Calu3 (cell line): ENCODE results near the gene INSL3. TPM values are rescaled to one million over a fixed set of nuclear protein-coding genes. Genes with fewer than 3 reads are reported as not detected.

Experiments
- BruUV-seq: library from RNA; stranded (reverse); fragments of 400-500 nt; replicated peaks from 2 replicates; lab custom pipeline; 2021; lab: Mats Ljungman, UMichigan
- CTCF ChIA-PET: fragments of 300-600 bp; sonication (Branson Sonifier 250); formaldehyde crosslinking; loops from one replicate; lab custom pipeline; 2022; ENCODE audit warnings: antibody characterized with exemption; lab: Charles Lee
- DNase-seq: peaks from one replicate; pipeline ENCODE4 v3.0.0; 2022
- H3K27ac Mint-ChIP-seq: one replicate; pipeline ENCODE4 v1.8.0; 2022; ENCODE audit warnings: mixed read lengths; ENCODE audit not compliant: unreplicated experiment
- H3K27me3 Mint-ChIP-seq: one replicate; pipeline ENCODE4 v1.8.0; 2022; ENCODE audit warnings: mixed read lengths; ENCODE audit not compliant: unreplicated experiment
- H3K36me3 Mint-ChIP-seq: one replicate; pipeline ENCODE4 v1.8.0; 2022; ENCODE audit warnings: mild to moderate bottlenecking, moderate library complexity, mixed read lengths; ENCODE audit not compliant: insufficient read depth, unreplicated experiment
- H3K4me1 Mint-ChIP-seq: one replicate; pipeline ENCODE4 v1.8.0; 2022; ENCODE audit warnings: mild to moderate bottlenecking, low read depth, mixed read lengths; ENCODE audit not compliant: unreplicated experiment
- H3K4me3 Mint-ChIP-seq: one replicate; pipeline ENCODE4 v1.8.0; 2022; ENCODE audit warnings: mild to moderate bottlenecking, low read depth, moderate library complexity, mixed read lengths; ENCODE audit not compliant: unreplicated experiment
- H3K9me3 Mint-ChIP-seq: one replicate; pipeline ENCODE4 v1.8.0; 2022; ENCODE audit warnings: low read depth, mixed read lengths; ENCODE audit not compliant: unreplicated experiment
- intact Hi-C: fragments of 100-400 bp; cut with micrococcal nuclease; formaldehyde crosslinking; loops from one replicate; pipeline ENCODE4 v1.10.0; 2022; ENCODE audit not compliant: unreplicated experiment
- total RNA-seq: library from RNA; stranded (reverse); gene quantifications from 2 replicates; pipeline ENCODE4 v1.2.3, GENCODE V29; 2022
- TF ChIP-seq, protein P1 (sequence below): fragments of 200-600 bp; IDR thresholded peaks from one replicate; pipeline ENCODE4 v1.8.0; 2022; ENCODE audit warnings: antibody characterized with exemption; ENCODE audit not compliant: unreplicated experiment

The INSL3 gene
- total RNA-seq, 1 experiment from 2014 or later: not detected

DNA sequence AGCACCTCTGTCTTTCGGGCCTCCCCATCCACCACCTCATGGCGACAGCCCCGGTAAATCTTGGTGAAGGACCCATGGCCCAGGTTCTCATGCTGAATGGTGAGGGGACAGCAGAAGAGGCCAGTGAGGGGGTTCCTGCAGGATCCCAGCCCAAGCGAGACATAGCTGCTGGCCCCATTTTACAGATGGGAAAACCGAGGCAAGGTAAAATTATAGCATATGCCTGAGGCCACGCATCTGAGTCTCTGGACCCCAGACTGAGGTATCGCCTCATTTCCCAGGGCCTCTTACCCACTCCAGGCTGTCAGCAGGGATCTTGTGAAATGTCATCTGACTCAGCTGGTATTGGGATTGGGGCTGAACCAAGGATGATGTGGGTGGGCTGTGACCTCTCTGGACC, 16.7 kb upstream of the INSL3 start:
- peaks cover 17% of the 10 kb centered on the region for H3K27me3 Mint-ChIP-seq
- BruUV-seq: no TSS peak
- no peaks in the 10 kb centered on the region for H3K4me1 Mint-ChIP-seq
- no peak for DNase-seq
- CTCF ChIA-PET: no interaction called here
- H3K27ac Mint-ChIP-seq: no peak overlapping the region
- H3K9me3 Mint-ChIP-seq: no peaks in the 10 kb centered on the region
- H3K36me3 Mint-ChIP-seq: no peaks in the 10 kb centered on the region
- no peak overlapping the region for H3K4me3 Mint-ChIP-seq
- TF ChIP-seq, protein P1, sequence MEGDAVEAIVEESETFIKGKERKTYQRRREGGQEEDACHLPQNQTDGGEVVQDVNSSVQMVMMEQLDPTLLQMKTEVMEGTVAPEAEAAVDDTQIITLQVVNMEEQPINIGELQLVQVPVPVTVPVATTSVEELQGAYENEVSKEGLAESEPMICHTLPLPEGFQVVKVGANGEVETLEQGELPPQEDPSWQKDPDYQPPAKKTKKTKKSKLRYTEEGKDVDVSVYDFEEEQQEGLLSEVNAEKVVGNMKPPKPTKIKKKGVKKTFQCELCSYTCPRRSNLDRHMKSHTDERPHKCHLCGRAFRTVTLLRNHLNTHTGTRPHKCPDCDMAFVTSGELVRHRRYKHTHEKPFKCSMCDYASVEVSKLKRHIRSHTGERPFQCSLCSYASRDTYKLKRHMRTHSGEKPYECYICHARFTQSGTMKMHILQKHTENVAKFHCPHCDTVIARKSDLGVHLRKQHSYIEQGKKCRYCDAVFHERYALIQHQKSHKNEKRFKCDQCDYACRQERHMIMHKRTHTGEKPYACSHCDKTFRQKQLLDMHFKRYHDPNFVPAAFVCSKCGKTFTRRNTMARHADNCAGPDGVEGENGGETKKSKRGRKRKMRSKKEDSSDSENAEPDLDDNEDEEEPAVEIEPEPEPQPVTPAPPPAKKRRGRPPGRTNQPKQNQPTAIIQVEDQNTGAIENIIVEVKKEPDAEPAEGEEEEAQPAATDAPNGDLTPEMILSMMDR: no peak
- intact Hi-C loops: no loop called here

DNA sequence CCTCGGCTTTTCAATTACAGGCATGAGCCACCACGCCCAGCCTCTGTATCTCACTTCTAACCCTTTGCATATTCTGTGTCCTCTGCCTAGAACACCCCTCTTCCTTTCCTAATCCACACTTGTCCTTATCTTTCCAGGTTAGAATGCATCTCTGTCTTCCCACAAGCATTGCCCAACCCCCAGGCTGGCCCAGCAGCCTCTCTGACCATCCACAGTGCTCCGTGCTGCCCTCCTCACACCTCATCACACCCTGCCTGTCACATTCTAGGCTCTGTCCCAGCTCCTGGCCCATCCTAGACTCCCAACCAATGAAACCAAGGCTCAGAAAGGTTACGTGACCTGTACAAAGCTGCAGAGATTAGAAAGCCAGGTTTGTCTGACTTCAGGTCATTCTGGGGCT, 15.2 kb upstream of the INSL3 start:
- no peak for DNase-seq
- H3K27me3 Mint-ChIP-seq: peaks cover 17% of the 10 kb centered on the region
- H3K27ac Mint-ChIP-seq: no peak overlapping the region
- no peaks in the 10 kb centered on the region for H3K4me1 Mint-ChIP-seq
- no TSS peak for BruUV-seq
- TF ChIP-seq, protein P1: no peak
- CTCF ChIA-PET: no interaction called here
- intact Hi-C loops: no loop called here
- H3K4me3 Mint-ChIP-seq: no peak overlapping the region
- H3K36me3 Mint-ChIP-seq: no peaks in the 10 kb centered on the region
- no peaks in the 10 kb centered on the region for H3K9me3 Mint-ChIP-seq

DNA sequence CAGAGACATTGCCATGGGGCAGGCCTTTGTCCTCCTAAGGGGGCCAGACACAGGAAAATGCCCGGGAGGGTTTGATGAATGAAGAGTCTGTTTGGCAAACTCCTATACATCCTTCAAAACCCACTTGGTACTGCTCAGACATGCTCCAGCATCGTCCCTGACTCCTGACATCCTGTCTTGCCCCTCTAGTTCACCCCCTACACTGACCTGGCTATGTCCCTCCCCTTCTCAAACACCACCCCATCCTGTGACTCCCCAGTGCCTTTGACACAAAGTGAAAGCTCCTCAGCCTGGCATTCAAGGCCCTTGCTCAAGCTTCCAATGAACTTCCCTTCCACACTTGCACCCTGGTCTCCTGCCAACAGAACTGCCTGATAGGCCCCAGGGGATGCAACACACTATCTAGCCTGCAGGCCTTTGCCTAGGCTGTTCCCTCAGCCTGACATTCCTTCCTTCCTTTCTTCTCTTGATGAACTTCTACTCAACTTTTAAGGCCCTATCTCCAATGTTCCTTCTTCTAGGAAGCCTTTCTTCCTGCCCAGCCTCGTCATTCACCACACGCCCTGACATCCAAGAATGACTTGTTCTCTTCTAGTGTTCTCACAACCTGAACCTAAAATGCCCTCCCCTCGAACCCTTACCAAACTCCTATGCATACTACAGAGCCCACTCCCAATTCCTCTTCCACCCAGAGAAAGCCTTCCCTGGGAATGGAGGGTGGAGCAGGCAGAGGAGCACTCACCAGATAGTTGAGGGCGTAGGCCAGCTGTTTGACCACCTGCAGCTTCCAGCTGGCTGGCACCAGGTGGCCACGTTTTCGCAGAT, 14.1 kb upstream of the INSL3 start:
- no peak overlapping the region for H3K4me3 Mint-ChIP-seq
- BruUV-seq: no TSS peak
- H3K9me3 Mint-ChIP-seq: no peaks in the 10 kb centered on the region
- CTCF ChIA-PET: no interaction called here
- H3K27me3 Mint-ChIP-seq: peaks cover 17% of the 10 kb centered on the region
- TF ChIP-seq, protein P1: no peak
- no peaks in the 10 kb centered on the region for H3K36me3 Mint-ChIP-seq
- intact Hi-C loops: no loop called here
- no peak overlapping the region for H3K27ac Mint-ChIP-seq
- H3K4me1 Mint-ChIP-seq: no peaks in the 10 kb centered on the region
- no peak for DNase-seq

DNA sequence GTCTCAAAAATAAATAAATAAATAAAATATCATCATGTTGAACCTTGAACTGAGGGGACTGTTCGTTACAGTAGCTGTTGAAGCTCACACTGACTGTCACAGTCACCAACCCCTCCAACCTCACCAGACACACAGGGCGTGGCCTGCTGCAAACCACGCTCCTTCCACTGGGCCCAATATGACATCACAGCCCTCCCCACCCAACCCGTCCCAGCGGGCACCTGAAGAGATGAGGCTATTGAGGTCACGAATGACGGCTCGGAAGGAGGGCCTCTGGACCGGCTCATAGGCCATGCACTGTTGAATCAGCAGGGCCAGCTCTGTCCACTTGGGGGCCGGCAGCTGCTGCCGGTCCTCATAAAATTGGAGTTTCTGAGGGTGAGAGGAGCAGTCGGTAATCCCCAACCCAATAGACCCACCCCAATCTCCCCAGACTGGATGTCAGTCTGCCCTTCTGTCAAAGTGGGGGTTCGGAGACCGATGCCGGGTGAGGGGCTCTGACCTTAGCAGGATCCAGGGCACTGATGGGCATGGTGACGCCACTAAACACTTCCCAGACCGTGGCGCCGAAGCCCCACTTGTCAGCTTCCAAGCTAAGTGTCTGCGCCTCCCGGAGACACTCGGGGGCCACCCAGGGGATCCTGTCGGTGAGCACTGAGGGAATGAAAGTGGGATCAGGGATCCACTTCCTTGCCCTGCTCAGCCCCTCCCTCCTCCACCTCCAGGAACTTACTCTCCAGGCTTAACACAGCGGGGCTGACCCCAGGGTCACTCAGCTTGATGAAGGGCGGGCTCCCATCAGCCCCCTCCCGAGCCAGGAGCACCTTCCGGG, 13.2 kb upstream of the INSL3 start:
- intact Hi-C loops: no loop called here
- TF ChIP-seq, protein P1: no peak
- no peak for DNase-seq
- H3K36me3 Mint-ChIP-seq: no peaks in the 10 kb centered on the region
- H3K4me3 Mint-ChIP-seq: no peak overlapping the region
- H3K27me3 Mint-ChIP-seq: peaks cover 17% of the 10 kb centered on the region
- H3K4me1 Mint-ChIP-seq: no peaks in the 10 kb centered on the region
- no peak overlapping the region for H3K27ac Mint-ChIP-seq
- H3K9me3 Mint-ChIP-seq: no peaks in the 10 kb centered on the region
- CTCF ChIA-PET: no interaction called here
- no TSS peak for BruUV-seq
